OCI-LY7 (cell line): ENCODE measurements around the gene RNF11. TPM values are rescaled to one million over a fixed set of nuclear protein-coding genes. Genes with fewer than 3 reads are reported as not detected.
"Not testable (repeated sequence)": the region's sequence is repeated elsewhere in the genome, so short reads cannot be mapped to it uniquely, and the experiment has no call there.

Experiments used
- BruUV-seq: library from RNA; stranded (reverse); fragments of 400-500 nt; replicated peaks from 2 replicates; lab custom pipeline; 2021; lab: Mats Ljungman, UMichigan
- CTCF ChIA-PET: fragments of 300-600 bp; sonication (Branson Sonifier 250); formaldehyde crosslinking; loops from one replicate; lab custom pipeline; 2022; ENCODE audit warnings: antibody characterized with exemption; ENCODE audit not compliant: unreplicated experiment; lab: Charles Lee
- POLR2A ChIA-PET: fragments of 300-600 bp; sonication (Branson Sonifier 250); formaldehyde crosslinking; loops from one replicate; lab custom pipeline; 2022; ENCODE audit warnings: antibody characterized with exemption; lab: Charles Lee
- DNase-seq: peaks from one replicate; pipeline ENCODE4 v3.0.0-alpha.2; 2015; ENCODE audit warnings: low spot score
- H2AFZ ChIP-seq: fragments of 200-600 bp; sonication (generic), shearing (Covaris generic); 2 replicates; pipeline ENCODE4 v1.6.1; 2014; ENCODE audit warnings: mild to moderate bottlenecking, antibody characterized with exemption, low read length, moderate library complexity
- H3K27ac ChIP-seq: fragments of 200-600 bp; sonication (generic); 2 replicates; pipeline ENCODE4 v1.5.1; 2014; ENCODE audit warnings: mixed run types, low read depth, mild to moderate bottlenecking, moderate library complexity, low read length, inconsistent platforms; ENCODE audit not compliant: poor library complexity, severe bottlenecking
- H3K36me3 ChIP-seq: fragments of 200-600 bp; sonication (generic); 2 replicates; pipeline ENCODE4 v1.6.1; 2014; ENCODE audit warnings: mild to moderate bottlenecking, antibody characterized with exemption, low read length, moderate library complexity, mixed read lengths; ENCODE audit not compliant: insufficient read depth
- H3K4me1 ChIP-seq: fragments of 200-600 bp; sonication (generic); 2 replicates; pipeline ENCODE4 v1.5.1; 2014; ENCODE audit warnings: mild to moderate bottlenecking, low read length; ENCODE audit not compliant: insufficient read depth, poor library complexity, severe bottlenecking
- H3K4me2 ChIP-seq: fragments of 200-600 bp; sonication (generic); 2 replicates; pipeline ENCODE4 v1.6.1; 2014; ENCODE audit warnings: mild to moderate bottlenecking, low read length
- H3K4me3 ChIP-seq: fragments of 200-600 bp; sonication (generic); 2 replicates; pipeline ENCODE4 v1.5.1; 2014; ENCODE audit warnings: mild to moderate bottlenecking, low read depth, low read length; ENCODE audit not compliant: poor library complexity, severe bottlenecking
- H3K79me2 ChIP-seq: fragments of 200-600 bp; sonication (generic); 2 replicates; pipeline ENCODE4 v1.6.1; 2016; ENCODE audit warnings: low read depth, mild to moderate bottlenecking, low read length, moderate library complexity, mixed read lengths; ENCODE audit not compliant: insufficient read depth
- H3K9me2 ChIP-seq: fragments of 200-600 bp; sonication (generic); 2 replicates; pipeline ENCODE4 v1.6.1; 2016; ENCODE audit warnings: mild to moderate bottlenecking, low read length, mixed read lengths; ENCODE audit not compliant: insufficient read depth
- H3K9me3 ChIP-seq: fragments of 200-600 bp; sonication (generic); 2 replicates; pipeline ENCODE4 v1.6.1; 2014; ENCODE audit warnings: mild to moderate bottlenecking, mixed run types, low read length, mixed read lengths
- H4K20me1 ChIP-seq: fragments of 200-600 bp; sonication (generic); 2 replicates; pipeline ENCODE4 v1.6.1; 2014; ENCODE audit warnings: mild to moderate bottlenecking, antibody characterized with exemption, low read length, moderate library complexity, mixed read lengths; ENCODE audit not compliant: insufficient read depth
- EZH2phosphoT487 ChIP-seq: fragments of 200-600 bp; sonication (generic); IDR thresholded peaks from 2 replicates; pipeline ENCODE4 v1.6.1; 2018; ENCODE audit warnings: low read depth, borderline replicate concordance, mild to moderate bottlenecking, mixed run types, antibody characterized with exemption, low read length, moderate library complexity, mixed read lengths
- intact Hi-C: fragments of 100-400 bp; cut with micrococcal nuclease; formaldehyde crosslinking; loops from one replicate; pipeline ENCODE4 v1.10.0; 2022; ENCODE audit not compliant: unreplicated experiment
- total RNA-seq, 2 experiments: library from RNA; depleted of rRNA in 1 of 2; stranded (reverse); fragments of >200 nt in 1 of 2; shearing (Covaris generic) in 1 of 2; gene quantifications; 2 replicates each; pipeline ENCODE4 v1.2.3, GENCODE V29; 2014 to 2022
- TF ChIP-seq, protein P1 (sequence below): fragments of 200-600 bp; sonication (generic); conservative IDR thresholded peaks from 2 replicates; pipeline ENCODE4 v1.5.1; 2014; ENCODE audit warnings: mild to moderate bottlenecking, antibody characterized with exemption, low read length, moderate library complexity, mixed read lengths

RNF11 gene
- total RNA-seq, 2 experiments from 2014 or later, result 1.5 to 4.8 TPM

DNA sequence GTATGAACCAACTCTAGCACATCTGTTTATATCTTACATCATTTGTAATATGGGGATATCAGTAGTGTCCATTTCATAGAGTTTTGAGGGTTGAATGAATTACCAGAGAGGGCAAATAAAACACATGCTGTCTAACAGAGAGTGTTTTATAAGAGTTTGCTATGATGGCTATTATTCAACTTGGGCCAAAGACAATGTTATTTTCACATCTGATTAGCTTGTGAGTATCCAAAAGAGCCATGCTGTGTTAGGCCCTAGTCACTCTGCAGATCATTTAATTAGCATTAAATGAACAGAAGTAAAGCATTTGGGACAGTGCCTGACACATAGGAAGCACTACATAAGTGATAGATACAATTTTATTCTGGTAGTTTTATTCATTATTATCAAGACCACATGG, 4.2 kb upstream of the RNF11 start:
- no peak overlapping the region for H3K27ac ChIP-seq
- no peak overlapping the region for H3K4me2 ChIP-seq
- ChIA-PET POLR2A (interaction anchor here (0.7 kb wide), 1 partner anchor 417 kb away, joined by 3 read pairs; no protein-coding TSS in a partner anchor), CTCF (no interaction called here)
- H2AFZ ChIP-seq, result no peak overlapping the region
- no TSS peak for BruUV-seq
- no peaks in the 10 kb centered on the region for H3K9me3 ChIP-seq
- TF ChIP-seq, protein P1, sequence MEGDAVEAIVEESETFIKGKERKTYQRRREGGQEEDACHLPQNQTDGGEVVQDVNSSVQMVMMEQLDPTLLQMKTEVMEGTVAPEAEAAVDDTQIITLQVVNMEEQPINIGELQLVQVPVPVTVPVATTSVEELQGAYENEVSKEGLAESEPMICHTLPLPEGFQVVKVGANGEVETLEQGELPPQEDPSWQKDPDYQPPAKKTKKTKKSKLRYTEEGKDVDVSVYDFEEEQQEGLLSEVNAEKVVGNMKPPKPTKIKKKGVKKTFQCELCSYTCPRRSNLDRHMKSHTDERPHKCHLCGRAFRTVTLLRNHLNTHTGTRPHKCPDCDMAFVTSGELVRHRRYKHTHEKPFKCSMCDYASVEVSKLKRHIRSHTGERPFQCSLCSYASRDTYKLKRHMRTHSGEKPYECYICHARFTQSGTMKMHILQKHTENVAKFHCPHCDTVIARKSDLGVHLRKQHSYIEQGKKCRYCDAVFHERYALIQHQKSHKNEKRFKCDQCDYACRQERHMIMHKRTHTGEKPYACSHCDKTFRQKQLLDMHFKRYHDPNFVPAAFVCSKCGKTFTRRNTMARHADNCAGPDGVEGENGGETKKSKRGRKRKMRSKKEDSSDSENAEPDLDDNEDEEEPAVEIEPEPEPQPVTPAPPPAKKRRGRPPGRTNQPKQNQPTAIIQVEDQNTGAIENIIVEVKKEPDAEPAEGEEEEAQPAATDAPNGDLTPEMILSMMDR, result no peak
- TF ChIP-seq EZH2phosphoT487, result no peak
- H3K9me2 ChIP-seq, result no peaks in the 10 kb centered on the region
- peaks cover 11% of the 10 kb centered on the region for H4K20me1 ChIP-seq
- DNase-seq, result no peak
- H3K4me1 ChIP-seq, result peaks cover 20% of the 10 kb centered on the region
- no peak overlapping the region for H3K4me3 ChIP-seq
- no peaks in the 10 kb centered on the region for H3K79me2 ChIP-seq
- no peaks in the 10 kb centered on the region for H3K36me3 ChIP-seq
- intact Hi-C loops, result loop anchor here (10.0 kb wide), 1 partner anchor 203 kb away; no protein-coding TSS in a partner anchor

DNA sequence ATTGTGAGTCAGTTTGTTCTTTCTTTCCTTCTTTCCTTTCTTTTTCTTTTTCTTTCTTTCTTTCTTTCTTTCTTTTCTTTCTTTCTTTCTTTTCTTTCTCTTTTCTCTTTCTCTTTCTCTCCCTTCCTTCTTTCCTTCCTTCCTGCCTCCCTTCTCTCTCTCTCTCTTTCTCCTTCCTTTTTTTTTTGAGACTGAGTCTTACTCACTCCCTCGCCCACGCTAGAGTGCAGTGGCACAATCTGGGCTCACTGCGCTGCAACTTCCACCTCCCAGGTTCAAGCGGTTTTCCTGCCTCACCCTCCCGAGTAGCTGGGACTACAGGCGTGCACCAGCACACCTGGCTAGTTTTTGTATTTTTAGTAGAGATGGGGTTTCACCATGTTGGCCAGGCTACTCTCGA, 1.8 kb upstream of the RNF11 start:
- H3K9me3 ChIP-seq, H3K79me2 ChIP-seq, H3K9me2 ChIP-seq, CTCF ChIA-PET, H2AFZ ChIP-seq, H3K36me3 ChIP-seq, H3K27ac ChIP-seq, H3K4me3 ChIP-seq, DNase-seq, BruUV-seq: not testable (repeated sequence)
- Histone ChIP-seq H3K4me2 (peak overlapping the region; percentile 92), H3K4me1 (peaks cover 20% of the 10 kb centered on the region), H4K20me1 (peaks cover 17% of the 10 kb centered on the region)
- POLR2A ChIA-PET, result interaction anchor here (0.7 kb wide), 1 partner anchor 26 kb away, joined by 4 read pairs; no protein-coding TSS in a partner anchor
- intact Hi-C loops, result loop anchor here (2.0 to 10.0 kb wide), 2 partner anchors 63 to 201 kb away; no protein-coding TSS in a partner anchor

DNA sequence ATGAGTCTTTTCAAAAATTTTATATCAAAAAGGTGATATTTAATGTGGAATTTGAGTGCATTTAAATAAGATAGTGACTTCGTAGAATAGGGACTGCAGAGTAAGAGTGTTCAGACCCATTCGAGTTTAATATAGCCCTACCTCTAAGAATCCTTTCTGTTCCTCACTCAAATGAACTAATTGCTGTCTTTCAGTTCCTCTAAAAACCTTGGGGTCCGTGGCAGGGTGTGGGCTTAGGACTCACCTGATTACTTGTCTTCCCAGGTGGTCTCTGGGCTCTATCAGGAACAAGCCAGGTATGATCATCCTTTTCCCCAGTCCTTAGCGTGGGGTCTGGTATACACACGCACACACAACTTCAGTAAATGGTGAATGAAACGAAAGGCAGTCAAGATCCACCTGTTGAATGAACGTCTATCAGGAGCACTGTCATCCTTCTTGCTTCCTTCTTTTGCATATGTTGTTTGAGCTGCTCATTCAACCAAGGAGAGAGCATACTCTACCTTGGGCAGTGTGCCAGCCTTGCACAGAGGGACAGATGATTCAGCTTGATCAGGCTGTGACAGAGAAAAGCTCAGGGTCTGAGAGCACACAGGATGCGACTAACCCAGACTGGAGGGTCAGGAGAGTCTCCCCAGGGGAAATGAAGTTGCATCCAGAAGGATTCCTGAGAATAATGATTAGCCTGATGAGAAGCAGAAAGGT, 1.2 kb upstream of the RNF11 start:
- Histone ChIP-seq H3K4me3 (no peak overlapping the region), H3K4me2 (peak overlapping the region; percentile 92), H3K36me3 (no peaks in the 10 kb centered on the region), H2AFZ (no peak overlapping the region), H4K20me1 (peaks cover 22% of the 10 kb centered on the region), H3K9me2 (no peaks in the 10 kb centered on the region), H3K4me1 (peaks cover 20% of the 10 kb centered on the region), H3K9me3 (no peaks in the 10 kb centered on the region), H3K79me2 (no peaks in the 10 kb centered on the region), H3K27ac (no peak overlapping the region)
- ChIA-PET POLR2A (interaction anchor here (1.3 kb wide), 1 partner anchor 10 kb away, joined by 3 read pairs; no protein-coding TSS in a partner anchor), CTCF (no interaction called here)
- DNase-seq, result peak; percentile 84
- TF ChIP-seq EZH2phosphoT487, result no peak
- TF ChIP-seq, protein P1, result no peak
- intact Hi-C loops, result loop anchor here (2.0 to 10.0 kb wide), 2 partner anchors 62 to 200 kb away; no protein-coding TSS in a partner anchor
- BruUV-seq, result no TSS peak
